Measurements from ENCODE around the gene DHX15.

Gene DHX15

GRCh38 chr4:24584211-24584850 lies at the start of gene DHX15:
TSS of gene DHX15 (minus strand) at chr4:24584554. CDS start at chr4:24584393, 161 bp downstream.
- DNase-seq, result peak; percentile 42 to 96 (median 90)

- DNase-seq, result no peak
Measured at GRCh38 chr4:24632011-24632410, 47.7 kb upstream of the DHX15 start.

- DNase-seq, result no peak
Measured at GRCh38 chr4:24630937-24631336, 46.6 kb upstream of the DHX15 start.

- no peak for DNase-seq
Measured at GRCh38 chr4:24625091-24625490, 40.7 kb upstream of the DHX15 start.

- DNase-seq, result no peak
Measured at GRCh38 chr4:24624381-24624780, 40.0 kb upstream of the DHX15 start.

- no peak for DNase-seq
Measured at GRCh38 chr4:24622146-24622834, 37.9 kb upstream of the DHX15 start.

GRCh38 chr4:24615977-24616376 lies 31.6 kb upstream of the DHX15 start:
- no peak for DNase-seq

GRCh38 chr4:24614881-24615280 lies 30.5 kb upstream of the DHX15 start:
- no peak for DNase-seq

GRCh38 chr4:24613502-24613901 lies 29.1 kb upstream of the DHX15 start:
- no peak for DNase-seq

GRCh38 chr4:24611575-24611974 lies 27.2 kb upstream of the DHX15 start:
- no peak for DNase-seq

- no peak for DNase-seq
Measured at GRCh38 chr4:24607334-24607733, 23.0 kb upstream of the DHX15 start.

GRCh38 chr4:24605216-24605615 lies 20.9 kb upstream of the DHX15 start:
- DNase-seq, result no peak

GRCh38 chr4:24604558-24605214 lies 20.3 kb upstream of the DHX15 start:
- no peak for DNase-seq

GRCh38 chr4:24603343-24603742 lies 19.0 kb upstream of the DHX15 start:
- no peak for DNase-seq

- no peak for DNase-seq
Measured at GRCh38 chr4:24601121-24601520, 16.8 kb upstream of the DHX15 start.

GRCh38 chr4:24599275-24599674 lies 14.9 kb upstream of the DHX15 start:
- DNase-seq, result no peak

- DNase-seq, result no peak
Measured at GRCh38 chr4:24598025-24598424, 13.7 kb upstream of the DHX15 start.

GRCh38 chr4:24595659-24596058 lies 11.3 kb upstream of the DHX15 start:
- no peak for DNase-seq

- DNase-seq, result no peak
Measured at GRCh38 chr4:24594887-24595286, 10.5 kb upstream of the DHX15 start.

GRCh38 chr4:24589448-24589847 lies 5.1 kb upstream of the DHX15 start:
- no peak for DNase-seq

GRCh38 chr4:24588216-24588954 lies 4.0 kb upstream of the DHX15 start:
- no peak for DNase-seq

- peak in 13 of 14 donors; percentile 20 to 82 (median 61) for DNase-seq
Measured at GRCh38 chr4:24583451-24584210, 723 bp downstream of the DHX15 start.
